ENCODE results near the gene ATAD3C.

DNA sequence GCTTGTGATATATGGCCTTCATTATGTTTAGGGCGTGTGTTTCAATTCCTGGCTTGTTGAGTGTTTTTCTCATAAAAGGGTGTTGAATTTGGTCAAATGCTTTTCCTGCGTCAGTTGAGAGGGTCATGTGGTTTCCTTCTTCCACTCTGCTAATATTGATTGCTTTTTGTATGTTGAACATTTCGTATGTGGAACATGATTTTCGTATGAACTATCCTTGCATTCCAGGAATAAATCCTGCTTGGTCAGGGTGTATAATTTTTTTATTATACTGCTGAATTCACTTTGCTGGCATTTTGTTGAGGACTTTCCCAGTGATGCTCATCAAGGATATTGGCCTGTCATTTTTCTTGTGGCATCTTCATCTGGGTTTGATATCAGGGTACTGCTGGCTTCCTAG is 57.8 kb downstream of the ATAD3C start:
- TF ChIP-seq POLR2A (IDR thresholded peaks at IDR 0.05; ENCODE audit: control extremely low read depth in 1 of 2, low read depth in 2 of 2, low read length in 2 of 2) = no peak
- no peak for TF ChIP-seq EP300 (IDR thresholded peaks at IDR 0.05; ENCODE audit: borderline replicate concordance in 1 of 2, low read depth in 2 of 2, low read length in 2 of 2)
- TF ChIP-seq, protein P1, sequence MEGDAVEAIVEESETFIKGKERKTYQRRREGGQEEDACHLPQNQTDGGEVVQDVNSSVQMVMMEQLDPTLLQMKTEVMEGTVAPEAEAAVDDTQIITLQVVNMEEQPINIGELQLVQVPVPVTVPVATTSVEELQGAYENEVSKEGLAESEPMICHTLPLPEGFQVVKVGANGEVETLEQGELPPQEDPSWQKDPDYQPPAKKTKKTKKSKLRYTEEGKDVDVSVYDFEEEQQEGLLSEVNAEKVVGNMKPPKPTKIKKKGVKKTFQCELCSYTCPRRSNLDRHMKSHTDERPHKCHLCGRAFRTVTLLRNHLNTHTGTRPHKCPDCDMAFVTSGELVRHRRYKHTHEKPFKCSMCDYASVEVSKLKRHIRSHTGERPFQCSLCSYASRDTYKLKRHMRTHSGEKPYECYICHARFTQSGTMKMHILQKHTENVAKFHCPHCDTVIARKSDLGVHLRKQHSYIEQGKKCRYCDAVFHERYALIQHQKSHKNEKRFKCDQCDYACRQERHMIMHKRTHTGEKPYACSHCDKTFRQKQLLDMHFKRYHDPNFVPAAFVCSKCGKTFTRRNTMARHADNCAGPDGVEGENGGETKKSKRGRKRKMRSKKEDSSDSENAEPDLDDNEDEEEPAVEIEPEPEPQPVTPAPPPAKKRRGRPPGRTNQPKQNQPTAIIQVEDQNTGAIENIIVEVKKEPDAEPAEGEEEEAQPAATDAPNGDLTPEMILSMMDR (IDR thresholded peaks at IDR 0.05; ENCODE audit: control extremely low read depth in 1 of 3, insufficient read depth in 1 of 3, low read depth in 1 of 3, low read length in 3 of 3) = no peak
- TF ChIP-seq JUN (IDR thresholded peaks at IDR 0.05; ENCODE audit: low read depth, low read length) = no peak
- no peak for TF ChIP-seq SP1 (IDR thresholded peaks at IDR 0.05; ENCODE audit: low read depth, low read length)

All from H1 (cell line).